NCI-H748 treated with DMSO at 0.1 percent for 48 hours (cell line): Measurements from ENCODE around the gene EPHB2.

Experiments
- DNase-seq: peaks from one replicate; lab custom pipeline; 2025; lab: John Stamatoyannopoulos, UW

The EPHB2 gene

GRCh38 chr1:22884806-22885530 lies 174.3 kb downstream of the EPHB2 start:
- no peak for DNase-seq

DNA sequence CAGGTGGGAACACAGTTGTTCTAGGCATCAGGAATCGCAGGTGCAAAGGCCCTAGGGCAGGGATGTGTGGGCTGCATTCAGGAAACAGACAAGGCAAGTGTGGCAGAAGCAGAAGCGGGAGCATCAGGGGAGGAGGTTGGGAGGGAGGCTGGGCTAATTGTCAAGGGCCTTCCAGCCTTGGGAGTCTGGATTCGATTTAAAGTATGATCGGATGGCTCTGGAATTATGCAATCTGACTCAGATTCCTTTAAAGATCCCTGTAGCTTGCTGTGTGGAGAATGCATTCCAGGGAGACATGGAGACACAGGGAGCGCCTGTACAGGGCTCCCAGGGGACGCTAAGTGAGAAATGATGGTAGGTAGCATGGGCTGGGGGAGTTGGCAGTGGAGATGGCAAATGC lies 175.6 kb downstream of the EPHB2 start:
- no peak for DNase-seq

- no peak for DNase-seq
These were observed 176.9 kb downstream of the EPHB2 start for GRCh38 chr1:22887491-22887890.

DNA sequence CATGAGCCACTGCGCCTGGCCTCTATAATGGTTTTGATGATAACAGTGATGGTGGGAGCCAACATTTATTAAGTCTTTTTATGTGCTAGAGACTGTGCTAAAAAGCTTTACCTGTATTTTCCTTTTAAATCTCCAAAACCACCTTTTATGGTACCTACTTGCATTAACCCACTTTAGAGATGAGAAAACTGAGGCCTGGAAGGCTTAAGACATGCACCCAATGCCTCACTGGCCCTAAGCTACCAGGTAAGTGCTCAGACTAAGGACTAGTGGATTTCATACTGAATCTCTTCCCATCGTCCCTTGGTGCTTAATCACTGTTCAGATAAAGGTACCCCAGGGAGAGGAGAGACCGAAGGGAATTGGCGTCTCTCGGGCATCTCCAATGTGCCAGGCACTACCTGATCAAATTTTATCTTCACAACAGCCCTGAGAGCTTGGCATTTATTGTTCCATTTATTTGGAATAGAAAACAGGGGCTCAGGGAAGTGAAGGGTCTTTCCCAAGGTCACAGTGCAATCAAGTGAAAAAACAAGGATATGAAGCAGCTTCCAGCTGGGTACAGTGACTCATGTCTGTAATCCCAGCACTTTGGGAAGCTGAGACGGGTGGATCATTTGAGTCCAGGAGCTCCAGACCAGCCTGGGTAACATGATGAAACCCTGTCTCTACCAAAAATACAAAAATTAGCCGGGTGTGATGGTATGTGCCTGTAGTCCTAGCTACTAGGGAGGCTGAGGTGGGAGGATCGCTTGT lies 177.9 kb downstream of the EPHB2 start:
- DNase-seq = no peak

DNA sequence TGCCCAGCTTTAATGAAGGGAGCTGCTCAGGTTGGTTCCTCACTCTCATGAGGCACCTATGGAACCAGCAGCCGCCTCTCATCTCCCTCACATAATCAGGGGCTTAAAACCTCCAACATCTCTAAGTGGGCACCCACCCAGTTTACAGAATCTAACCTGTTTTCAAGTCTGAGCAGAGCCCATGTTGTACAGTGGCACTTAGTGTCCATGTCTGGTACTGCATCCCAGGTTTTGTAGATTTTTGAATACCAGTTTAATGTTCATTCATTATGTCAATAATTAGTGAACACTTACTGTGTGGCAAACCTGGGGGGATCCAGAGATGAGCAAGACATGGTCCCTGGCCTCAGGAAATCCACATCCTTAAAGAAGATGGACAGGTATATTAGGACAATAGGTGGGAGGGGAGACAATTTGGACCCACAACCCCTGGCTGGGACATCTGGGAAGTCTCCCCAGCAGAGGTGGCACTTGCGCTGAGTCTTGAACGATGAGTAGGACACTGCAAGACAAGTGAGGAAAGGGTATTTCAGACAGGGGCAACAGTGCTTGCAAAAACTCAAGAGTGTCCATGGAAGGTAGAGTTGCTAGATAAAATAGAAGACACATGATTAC lies 178.7 kb downstream of the EPHB2 start:
- no peak for DNase-seq

- peak; percentile 20 for DNase-seq
These were observed 182.2 kb downstream of the EPHB2 start for GRCh38 chr1:22892789-22893188.

DNA sequence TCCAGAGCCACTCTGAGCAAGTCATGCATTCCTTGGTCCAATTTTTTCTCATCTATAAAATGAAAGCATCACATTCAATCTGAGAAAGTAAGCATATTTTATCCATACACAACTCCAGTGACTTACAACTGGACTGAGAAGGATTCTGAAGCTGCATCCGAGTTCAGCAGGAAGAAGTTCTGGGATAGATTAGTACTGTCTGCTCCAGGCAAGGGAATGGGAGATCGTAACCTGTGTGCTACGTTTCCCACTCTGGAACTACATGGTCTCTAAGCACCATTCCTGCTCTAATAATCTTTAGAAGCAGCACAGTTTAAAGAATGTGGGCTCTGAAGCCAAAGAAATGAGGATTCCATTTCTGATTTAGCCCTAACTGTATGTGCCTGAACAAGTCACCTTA lies 182.7 kb downstream of the EPHB2 start:
- DNase-seq = no peak

DNA sequence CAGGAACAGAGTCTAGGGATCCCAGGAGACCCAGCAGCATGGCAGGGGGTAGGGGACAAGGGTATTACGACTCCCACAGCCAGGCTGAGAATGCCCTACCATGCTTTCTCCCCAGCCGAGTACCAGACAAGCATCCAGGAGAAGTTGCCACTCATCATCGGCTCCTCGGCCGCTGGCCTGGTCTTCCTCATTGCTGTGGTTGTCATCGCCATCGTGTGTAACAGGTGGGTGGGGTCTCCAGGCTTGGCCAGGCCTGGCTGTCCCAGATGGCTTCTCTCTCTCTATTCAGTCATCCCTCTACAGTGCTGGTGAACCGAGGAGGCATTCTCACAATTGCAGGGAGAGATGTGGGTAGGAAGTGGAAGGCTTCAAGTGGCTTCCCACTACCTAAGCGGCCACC lies 184.7 kb downstream of the EPHB2 start:
- no peak for DNase-seq

DNA sequence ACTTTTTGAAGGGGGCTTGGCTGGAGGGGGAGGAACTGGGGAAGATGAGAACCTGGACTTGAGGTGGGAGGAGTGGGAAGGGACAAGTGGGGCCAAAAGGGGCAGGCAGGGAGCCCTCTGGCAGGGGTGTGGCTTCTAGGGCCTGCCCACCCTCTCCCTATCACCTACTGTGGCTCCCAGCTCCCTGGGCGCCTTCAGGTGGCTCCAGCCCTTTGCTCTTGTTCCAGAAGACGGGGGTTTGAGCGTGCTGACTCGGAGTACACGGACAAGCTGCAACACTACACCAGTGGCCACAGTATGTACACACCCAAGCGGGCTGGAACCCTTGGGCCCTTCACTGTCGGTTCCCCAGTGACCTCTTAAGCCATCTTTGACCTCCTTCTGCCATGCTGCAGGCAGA lies 185.5 kb downstream of the EPHB2 start:
- no peak for DNase-seq

GRCh38 chr1:22900451-22900850 lies 189.8 kb downstream of the EPHB2 start:
- DNase-seq = no peak

GRCh38 chr1:22903113-22903512 lies 192.5 kb downstream of the EPHB2 start:
- DNase-seq = no peak

- DNase-seq = no peak
These were observed 196.3 kb downstream of the EPHB2 start for GRCh38 chr1:22906968-22907367.

GRCh38 chr1:22907528-22907927 lies 196.9 kb downstream of the EPHB2 start:
- no peak for DNase-seq

- DNase-seq = no peak
These were observed 198.3 kb downstream of the EPHB2 start for GRCh38 chr1:22908880-22909426.

- DNase-seq = no peak
These were observed 199.6 kb downstream of the EPHB2 start for GRCh38 chr1:22910286-22910685.

GRCh38 chr1:22910986-22911651 lies 200.5 kb downstream of the EPHB2 start:
- no peak for DNase-seq

DNA sequence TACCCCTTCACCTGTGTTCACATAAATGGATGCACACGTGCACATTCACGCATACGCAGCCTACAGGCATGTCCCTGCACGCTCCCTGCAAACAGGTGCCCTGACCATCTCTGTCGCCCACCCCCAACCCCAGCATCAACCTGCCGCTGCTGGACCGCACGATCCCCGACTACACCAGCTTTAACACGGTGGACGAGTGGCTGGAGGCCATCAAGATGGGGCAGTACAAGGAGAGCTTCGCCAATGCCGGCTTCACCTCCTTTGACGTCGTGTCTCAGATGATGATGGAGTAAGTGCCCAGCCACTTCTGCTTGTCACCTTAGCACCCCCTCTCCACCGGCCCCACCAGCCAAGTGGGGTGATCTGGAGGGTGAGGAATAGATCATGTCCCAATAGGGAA lies 201.7 kb downstream of the EPHB2 start:
- no peak for DNase-seq

- no peak for DNase-seq
These were observed 202.9 kb downstream of the EPHB2 start for GRCh38 chr1:22913421-22914141.

DNA sequence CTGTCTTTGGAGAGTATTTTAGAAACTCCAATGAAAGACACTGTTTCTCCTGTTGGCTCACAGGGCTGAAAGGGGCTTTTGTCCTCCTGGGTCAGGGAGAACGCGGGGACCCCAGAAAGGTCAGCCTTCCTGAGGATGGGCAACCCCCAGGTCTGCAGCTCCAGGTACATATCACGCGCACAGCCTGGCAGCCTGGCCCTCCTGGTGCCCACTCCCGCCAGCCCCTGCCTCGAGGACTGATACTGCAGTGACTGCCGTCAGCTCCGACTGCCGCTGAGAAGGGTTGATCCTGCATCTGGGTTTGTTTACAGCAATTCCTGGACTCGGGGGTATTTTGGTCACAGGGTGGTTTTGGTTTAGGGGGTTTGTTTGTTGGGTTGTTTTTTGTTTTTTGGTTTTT lies 203.5 kb downstream of the EPHB2 start:
- DNase-seq = no peak

DNA sequence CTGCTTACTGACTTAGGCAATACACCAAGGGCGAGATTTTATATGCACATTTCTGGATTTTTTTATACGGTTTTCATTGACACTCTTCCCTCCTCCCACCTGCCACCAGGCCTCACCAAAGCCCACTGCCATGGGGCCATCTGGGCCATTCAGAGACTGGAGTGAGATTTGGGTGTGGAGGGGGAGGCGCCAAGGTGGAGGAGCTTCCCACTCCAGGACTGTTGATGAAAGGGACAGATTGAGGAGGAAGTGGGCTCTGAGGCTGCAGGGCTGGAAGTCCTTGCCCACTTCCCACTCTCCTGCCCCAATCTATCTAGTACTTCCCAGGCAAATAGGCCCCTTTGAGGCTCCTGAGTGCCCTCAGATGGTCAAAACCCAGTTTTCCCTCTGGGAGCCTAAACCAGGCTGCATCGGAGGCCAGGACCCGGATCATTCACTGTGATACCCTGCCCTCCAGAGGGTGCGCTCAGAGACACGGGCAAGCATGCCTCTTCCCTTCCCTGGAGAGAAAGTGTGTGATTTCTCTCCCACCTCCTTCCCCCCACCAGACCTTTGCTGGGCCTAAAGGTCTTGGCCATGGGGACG lies 204.1 kb downstream of the EPHB2 start:
- no peak for DNase-seq

DNA sequence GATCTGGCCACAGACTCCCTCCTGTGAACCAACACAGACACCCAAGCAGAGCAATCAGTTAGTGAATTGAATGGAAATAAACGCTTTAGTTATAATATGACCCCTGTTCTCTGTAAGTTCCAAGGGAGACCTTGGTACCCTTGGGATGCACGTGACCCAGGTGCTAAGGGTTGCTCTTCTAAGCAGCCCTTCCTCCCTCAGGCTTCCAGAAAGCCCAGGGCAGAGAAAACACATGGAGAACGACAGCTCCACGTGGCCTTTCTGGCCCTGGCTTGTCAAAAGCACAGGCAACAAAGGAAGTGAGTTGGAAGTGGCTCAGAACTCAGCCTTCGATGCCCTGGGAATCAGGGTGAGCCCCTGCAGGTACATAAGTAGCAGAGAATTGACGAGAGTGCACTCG lies 204.6 kb downstream of the EPHB2 start:
- DNase-seq = no peak
